Activated T-cell treated with anti-CD3 and anti-CD28 coated beads, Interleukin-2, amount 50 U/mL, for 72 hours (primary cell): ENCODE data around the gene PTGER1. TPM values are rescaled to one million over a fixed set of nuclear protein-coding genes. Genes with fewer than 3 reads are reported as not detected.

Experiments
- ATAC-seq, 2 donors: fragments of 150-1000 bp; cut with Tn5 transposase; replicated peaks in 1 of 2; 2 replicates each; pipeline ENCODE4 v1.10.0; 2021; ENCODE audit warnings: moderate library complexity in 2 of 2, mild to moderate bottlenecking in 1 of 2
- DNase-seq, 2 donors: peaks; one replicate each; pipeline ENCODE4 v3.0.0; 2021 to 2022; ENCODE audit warnings: mixed read lengths in 1 of 2
- H3K27ac Mint-ChIP-seq: one replicate; pipeline ENCODE4 v1.8.0; 2022; ENCODE audit warnings: mild to moderate bottlenecking, moderate library complexity, mixed read lengths
- H3K27me3 Mint-ChIP-seq: one replicate; pipeline ENCODE4 v1.8.0; 2022; ENCODE audit warnings: low read depth, mixed read lengths
- H3K36me3 Mint-ChIP-seq, 2 donors: one replicate each; pipeline ENCODE4 v1.8.0; 2022; ENCODE audit warnings: mixed read lengths in 2 of 2, mild to moderate bottlenecking in 1 of 2; ENCODE audit not compliant: insufficient read depth in 2 of 2
- H3K4me1 Mint-ChIP-seq: one replicate; pipeline ENCODE4 v1.8.0; 2022; ENCODE audit warnings: low read depth, mixed read lengths
- H3K4me3 Mint-ChIP-seq, 2 donors: one replicate each; pipeline ENCODE4 v1.8.0; 2022; ENCODE audit warnings: mild to moderate bottlenecking in 2 of 2, mixed read lengths in 2 of 2, moderate library complexity in 2 of 2
- H3K9me3 Mint-ChIP-seq, 2 donors: one replicate each; pipeline ENCODE4 v1.8.0; 2022; ENCODE audit warnings: mixed read lengths in 2 of 2
- total RNA-seq, 2 donors: library from RNA; stranded (reverse); gene quantifications; one replicate each; pipeline ENCODE4 v1.2.3, GENCODE V29; 2022

Gene PTGER1
- total RNA-seq, 2 donors from 2014 or later = 0.38 to 0.39 TPM

- H3K27ac Mint-ChIP-seq = no peak overlapping the region
- H3K4me3 Mint-ChIP-seq = peak overlapping the region; percentile 81 to 85
- ATAC-seq (no peak), DNase-seq (no peak)
- H3K36me3 Mint-ChIP-seq = peaks cover 2 to 6% of the 10 kb centered on the region in 2 donors
- H3K27me3 Mint-ChIP-seq = no peaks in the 10 kb centered on the region
- H3K4me1 Mint-ChIP-seq = peaks cover 20% of the 10 kb centered on the region
- H3K9me3 Mint-ChIP-seq = no peaks in the 10 kb centered on the region
These were observed 19.9 kb upstream of the PTGER1 start for GRCh38 chr19:14494910-14495671.

- H3K4me1 Mint-ChIP-seq = peaks cover 20% of the 10 kb centered on the region
- no peaks in the 10 kb centered on the region for H3K27me3 Mint-ChIP-seq
- H3K4me3 Mint-ChIP-seq = peak overlapping the region in 1 of 2 donors; percentile 85
- H3K36me3 Mint-ChIP-seq = peaks cover 2 to 6% of the 10 kb centered on the region in 2 donors
- H3K27ac Mint-ChIP-seq = no peak overlapping the region
- DNase-seq (no peak), ATAC-seq (no peak)
- H3K9me3 Mint-ChIP-seq = no peaks in the 10 kb centered on the region
These were observed 19.3 kb upstream of the PTGER1 start for GRCh38 chr19:14494411-14494810.

GRCh38 chr19:14492756-14493337, 17.7 kb upstream of the PTGER1 start:
- ATAC-seq (no peak), DNase-seq (no peak)
- no peak overlapping the region for H3K4me3 Mint-ChIP-seq
- H3K4me1 Mint-ChIP-seq = peaks cover 20% of the 10 kb centered on the region
- no peaks in the 10 kb centered on the region for H3K27me3 Mint-ChIP-seq
- H3K36me3 Mint-ChIP-seq = peaks cover 2 to 6% of the 10 kb centered on the region in 2 donors
- H3K9me3 Mint-ChIP-seq = no peaks in the 10 kb centered on the region
- H3K27ac Mint-ChIP-seq = no peak overlapping the region

GRCh38 chr19:14487370-14488125, 12.4 kb upstream of the PTGER1 start:
- no peaks in the 10 kb centered on the region for H3K9me3 Mint-ChIP-seq
- no peaks in the 10 kb centered on the region for H3K27me3 Mint-ChIP-seq
- peaks cover 5% of the 10 kb centered on the region for H3K4me1 Mint-ChIP-seq
- no peak overlapping the region for H3K4me3 Mint-ChIP-seq
- ATAC-seq (no peak), DNase-seq (no peak)
- H3K36me3 Mint-ChIP-seq = peaks cover 2 to 5% of the 10 kb centered on the region in 2 donors
- H3K27ac Mint-ChIP-seq = no peak overlapping the region

DNA sequence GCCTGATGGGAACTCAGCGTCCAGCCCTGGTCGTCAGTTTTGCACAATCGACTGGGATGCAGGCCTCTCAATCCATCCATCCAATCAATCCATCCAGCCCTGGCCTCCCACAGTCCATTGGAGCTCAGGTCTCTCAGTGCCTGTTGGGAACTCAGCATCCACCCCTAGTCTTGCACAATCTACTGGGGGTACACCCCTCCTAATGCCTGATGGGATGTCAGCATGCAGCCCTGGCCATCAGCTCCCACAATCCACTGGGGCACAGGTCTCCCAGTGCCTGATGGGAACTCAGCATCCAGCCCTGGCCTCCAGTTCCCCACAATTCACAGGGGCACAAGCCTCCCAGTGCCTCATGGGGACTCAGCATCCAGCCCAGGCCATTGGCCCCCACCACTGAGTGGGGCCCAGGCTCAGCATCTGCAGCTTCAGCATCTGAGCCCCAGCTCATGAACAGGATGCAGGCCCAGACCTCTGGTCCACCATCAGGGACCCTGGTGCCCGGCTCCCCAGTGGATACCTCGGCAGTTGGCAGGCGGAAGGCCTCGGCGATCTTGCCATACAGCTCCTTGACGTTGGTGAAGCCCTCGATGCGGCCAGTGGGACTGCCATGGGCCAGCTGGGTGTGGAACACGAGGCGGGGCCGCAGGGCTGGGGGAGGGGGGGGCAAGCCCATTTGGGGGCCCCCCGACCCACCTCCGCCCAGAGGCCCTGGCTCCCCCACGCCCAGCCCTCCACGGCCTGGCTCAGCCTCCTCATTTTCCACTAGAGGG, 7.2 kb upstream of the PTGER1 start:
- Mint-ChIP-seq H3K4me1 (peaks cover 9% of the 10 kb centered on the region), H3K27me3 (no peaks in the 10 kb centered on the region), H3K27ac (no peak overlapping the region), H3K4me3 (no peak overlapping the region), H3K9me3 (no peaks in the 10 kb centered on the region), H3K36me3 (peaks cover 0 to 1% of the 10 kb centered on the region in 2 donors)
- ATAC-seq (no peak), DNase-seq (no peak)

DNA sequence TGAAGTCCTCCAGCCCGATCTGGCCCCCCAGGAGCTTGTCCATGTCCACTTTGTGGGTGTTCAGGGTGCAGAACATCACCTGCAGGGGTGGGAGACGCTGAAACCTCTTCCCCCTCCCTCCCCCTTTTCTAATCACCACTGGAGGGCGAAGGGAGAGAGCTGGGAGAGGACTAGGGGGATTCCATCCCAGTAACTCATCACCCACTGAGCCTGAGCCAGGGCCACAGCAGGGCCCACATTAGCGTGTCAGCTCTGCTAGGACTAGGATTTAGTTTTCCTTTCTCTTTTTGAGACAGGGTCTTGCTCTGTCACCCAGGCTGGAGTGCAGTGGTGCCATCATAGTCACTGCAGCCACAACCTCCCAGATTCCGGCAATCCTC, 5.5 kb upstream of the PTGER1 start:
- H3K9me3 Mint-ChIP-seq = no peaks in the 10 kb centered on the region
- H3K27me3 Mint-ChIP-seq = no peaks in the 10 kb centered on the region
- H3K36me3 Mint-ChIP-seq = peaks cover 0 to 1% of the 10 kb centered on the region in 2 donors
- no peak for DNase-seq
- no peak overlapping the region for H3K27ac Mint-ChIP-seq
- no peak overlapping the region for H3K4me3 Mint-ChIP-seq
- peaks cover 15% of the 10 kb centered on the region for H3K4me1 Mint-ChIP-seq
- ATAC-seq = no peak

DNA sequence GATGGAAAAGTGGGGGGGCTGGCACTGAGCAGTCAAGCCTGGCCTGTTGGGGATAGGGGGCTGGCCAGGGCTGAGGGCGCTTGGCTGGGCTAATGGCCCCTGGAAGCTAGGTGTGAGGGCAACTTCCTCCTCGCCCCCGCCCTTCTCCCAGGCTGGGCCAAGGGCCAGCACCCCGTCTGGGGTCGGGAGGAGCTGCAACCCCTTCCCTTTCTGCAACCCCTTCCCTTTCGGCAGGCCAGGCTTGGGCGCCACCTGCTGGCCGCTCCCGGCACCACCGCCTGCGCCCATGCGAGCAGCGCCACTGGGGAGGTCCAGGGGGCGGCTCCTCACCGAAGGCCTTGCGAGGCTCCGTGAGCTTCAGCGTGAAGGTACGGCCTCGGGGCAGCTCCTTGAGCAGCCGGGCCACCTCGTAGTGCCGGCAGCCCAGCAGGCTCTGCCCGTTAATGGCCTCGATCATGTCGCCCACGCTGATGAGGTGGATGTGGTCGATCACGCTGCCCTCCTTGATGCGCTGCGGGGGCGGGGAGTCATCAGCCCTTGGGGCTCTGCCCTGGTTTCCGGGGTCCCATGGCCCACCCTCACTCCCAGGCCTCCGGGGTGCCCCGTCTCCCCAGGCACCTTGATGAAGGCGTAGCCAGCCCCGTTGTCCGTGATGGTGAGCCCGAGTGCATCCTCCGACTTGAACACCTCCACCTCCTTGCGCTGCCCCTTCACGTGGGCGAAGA, 5.0 kb upstream of the PTGER1 start:
- H3K9me3 Mint-ChIP-seq = no peaks in the 10 kb centered on the region
- H3K36me3 Mint-ChIP-seq = peaks cover 0 to 1% of the 10 kb centered on the region in 2 donors
- no peak overlapping the region for H3K27ac Mint-ChIP-seq
- DNase-seq = peak; percentile 75 to 87
- ATAC-seq = peak; percentile 54 to 59
- H3K27me3 Mint-ChIP-seq = no peaks in the 10 kb centered on the region
- H3K4me1 Mint-ChIP-seq = peaks cover 20% of the 10 kb centered on the region
- no peak overlapping the region for H3K4me3 Mint-ChIP-seq

DNA sequence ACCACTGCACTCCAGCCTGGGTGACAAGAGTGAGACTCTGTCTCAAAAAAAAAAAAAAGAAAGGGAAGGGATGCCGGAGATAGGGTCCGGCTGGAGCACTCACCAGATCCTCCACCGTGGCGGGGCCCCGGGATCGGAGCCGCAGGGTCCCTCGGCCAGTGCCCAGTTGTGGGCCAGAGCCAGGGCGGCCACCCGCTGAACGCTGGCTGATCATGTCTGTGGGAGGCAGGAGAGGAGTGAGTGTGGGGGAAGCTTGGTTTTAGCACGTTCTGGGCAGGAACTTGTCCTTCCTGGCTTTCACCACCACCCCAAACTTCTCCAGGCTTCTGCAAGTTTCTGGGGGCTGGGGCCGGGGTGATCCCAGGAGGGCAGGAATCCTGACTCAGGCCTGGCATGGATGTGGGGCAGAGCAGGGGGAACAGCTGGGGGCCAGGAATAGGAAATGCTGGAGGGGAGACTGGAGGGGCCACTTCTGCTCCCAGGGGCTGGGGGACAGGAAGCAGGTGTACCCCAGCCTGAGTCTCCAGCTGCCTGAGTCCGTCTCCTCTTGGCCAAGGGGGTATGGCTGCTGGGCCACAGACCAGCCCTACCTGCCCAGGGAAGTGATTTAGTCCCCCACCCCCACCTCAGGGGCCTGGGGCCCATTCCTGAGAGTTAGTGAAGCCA, 4.3 kb upstream of the PTGER1 start:
- no peak overlapping the region for H3K27ac Mint-ChIP-seq
- H3K4me1 Mint-ChIP-seq = peaks cover 27% of the 10 kb centered on the region
- peaks cover 0 to 1% of the 10 kb centered on the region in 2 donors for H3K36me3 Mint-ChIP-seq
- no peak overlapping the region for H3K4me3 Mint-ChIP-seq
- ATAC-seq (no peak), DNase-seq (no peak)
- peaks cover 6% of the 10 kb centered on the region for H3K27me3 Mint-ChIP-seq
- H3K9me3 Mint-ChIP-seq = no peaks in the 10 kb centered on the region

DNA sequence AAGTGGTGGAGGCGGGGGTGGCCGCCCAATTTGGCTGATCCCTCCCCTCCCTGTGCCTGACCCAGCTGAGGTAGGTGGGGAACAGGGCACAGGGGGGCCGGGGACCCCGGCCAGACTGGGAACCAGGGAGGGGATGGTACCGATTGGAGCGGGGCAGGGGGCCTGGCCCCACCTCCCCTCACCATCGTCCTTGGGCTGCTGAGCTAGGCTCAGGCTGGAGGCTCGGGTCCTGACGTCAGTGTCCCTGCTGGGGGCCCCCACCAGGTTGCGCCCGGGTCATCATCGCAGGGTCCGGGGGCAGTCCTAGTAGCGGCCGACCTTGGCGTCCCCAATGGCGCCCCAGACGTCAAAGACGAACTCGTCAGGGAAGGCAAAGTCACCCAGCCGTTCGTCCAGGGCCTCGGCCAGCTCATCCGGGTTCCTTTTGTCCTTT, 3.0 kb upstream of the PTGER1 start:
- Mint-ChIP-seq H3K27ac (no peak overlapping the region), H3K9me3 (no peaks in the 10 kb centered on the region), H3K4me1 (peaks cover 32% of the 10 kb centered on the region), H3K27me3 (peaks cover 11% of the 10 kb centered on the region), H3K4me3 (no peak overlapping the region), H3K36me3 (no peaks in the 10 kb centered on the region)
- ATAC-seq (no peak), DNase-seq (no peak)

GRCh38 chr19:14477418-14478112, 2.4 kb upstream of the PTGER1 start:
- H3K36me3 Mint-ChIP-seq = no peaks in the 10 kb centered on the region
- H3K27ac Mint-ChIP-seq = no peak overlapping the region
- no peak overlapping the region for H3K4me3 Mint-ChIP-seq
- DNase-seq (no peak), ATAC-seq (no peak)
- H3K4me1 Mint-ChIP-seq = peaks cover 37% of the 10 kb centered on the region
- H3K9me3 Mint-ChIP-seq = no peaks in the 10 kb centered on the region
- peaks cover 17% of the 10 kb centered on the region for H3K27me3 Mint-ChIP-seq

- ATAC-seq (no peak), DNase-seq (no peak)
- Mint-ChIP-seq H3K36me3 (no peaks in the 10 kb centered on the region), H3K4me1 (peaks cover 40% of the 10 kb centered on the region), H3K4me3 (no peak overlapping the region), H3K27ac (no peak overlapping the region), H3K27me3 (peaks cover 17% of the 10 kb centered on the region), H3K9me3 (no peaks in the 10 kb centered on the region)
These were observed 1.7 kb upstream of the PTGER1 start for GRCh38 chr19:14476673-14477401.
